ENCODE results near the gene UBN2. TPM values are rescaled to one million over a fixed set of nuclear protein-coding genes. Genes with fewer than 3 reads are reported as not detected.

Gene UBN2
- total RNA-seq, 4 donors from 2014 or later, result 5.3 to 12.8 (median 9.0) TPM

- H3K4me3 ChIP-seq, result no peak overlapping the region
- intact Hi-C loops (cut with DNase I), result no loop called here
- peaks cover 6 to 20% (median 6%) of the 10 kb centered on the region in 3 donors for H3K4me1 ChIP-seq
- H3K27me3 ChIP-seq, result no peaks in the 10 kb centered on the region
- WGBS, 2 donors, result 72 to 82% methylated on average over 1 of the region's 1 CpG
- peaks cover 0 to 52% (median 0%) of the 10 kb centered on the region in 3 donors for H3K36me3 ChIP-seq
- no peak overlapping the region for H3K27ac ChIP-seq
- TF ChIP-seq CTCF (IDR thresholded peaks at IDR 0.05) (no peak), POLR2A (IDR thresholded peaks at IDR 0.05) (no peak)
- no peak for DNase-seq
- H3K9me3 ChIP-seq, result no peaks in the 10 kb centered on the region
Measured at GRCh38 chr7:139345042-139345441, 114.0 kb downstream of the UBN2 start.

GRCh38 chr7:139351027-139351426 is 120.0 kb downstream of the UBN2 start:
- TF ChIP-seq CTCF (IDR thresholded peaks at IDR 0.05) (no peak), POLR2A (IDR thresholded peaks at IDR 0.05) (no peak)
- Histone ChIP-seq H3K27ac (no peak overlapping the region), H3K4me1 (no peaks in the 10 kb centered on the region), H3K9me3 (no peaks in the 10 kb centered on the region), H3K27me3 (no peaks in the 10 kb centered on the region), H3K4me3 (no peak overlapping the region), H3K36me3 (peaks cover 0 to 54% (median 0%) of the 10 kb centered on the region in 3 donors)
- intact Hi-C loops (cut with DNase I), result no loop called here
- WGBS, 2 donors, result 84 to 91% methylated on average over 2 of the region's 2 CpGs
- no peak for DNase-seq

GRCh38 chr7:139354729-139355128 is 123.7 kb downstream of the UBN2 start:
- TF ChIP-seq CTCF (IDR thresholded peaks at IDR 0.05) (no peak), POLR2A (IDR thresholded peaks at IDR 0.05) (no peak)
- intact Hi-C loops (cut with DNase I), result no loop called here
- peaks cover 0 to 14% (median 7%) of the 10 kb centered on the region in 3 donors for H3K4me1 ChIP-seq
- H3K36me3 ChIP-seq, result peaks cover 0 to 17% (median 0%) of the 10 kb centered on the region in 3 donors
- H3K9me3 ChIP-seq, result no peaks in the 10 kb centered on the region
- H3K27me3 ChIP-seq, result no peaks in the 10 kb centered on the region
- H3K27ac ChIP-seq, result no peak overlapping the region
- no peak overlapping the region for H3K4me3 ChIP-seq
- DNase-seq, result no peak
- WGBS, 2 donors, result 88 to 100% methylated on average over 2 of the region's 2 CpGs

- intact Hi-C loops (cut with DNase I), result no loop called here
- H3K4me3 ChIP-seq, result no peak overlapping the region
- 94 to 100% methylated on average over 1 of the region's 1 CpG for WGBS, 2 donors
Measured at GRCh38 chr7:139355320-139355719, 124.3 kb downstream of the UBN2 start.

More at GRCh38 chr7:139355320-139355719, 124.3 kb downstream of the UBN2 start:
- Histone ChIP-seq H3K36me3 (peaks cover 0 to 11% (median 0%) of the 10 kb centered on the region in 3 donors), H3K9me3 (no peaks in the 10 kb centered on the region), H3K27ac (no peak overlapping the region), H3K27me3 (no peaks in the 10 kb centered on the region), H3K4me1 (peaks cover 0 to 14% (median 7%) of the 10 kb centered on the region in 3 donors)
- TF ChIP-seq POLR2A (IDR thresholded peaks at IDR 0.05) (no peak), CTCF (IDR thresholded peaks at IDR 0.05) (no peak)
- DNase-seq, result no peak

Small RNA genes within 50 kb of the gene (small RNA-seq; reads per million reads assigned to genes)
- 0 reads per million in 4 donors for gene AC009220.1
- 0 reads per million in 4 donors for gene RNU6-206P

Other genes starting within 250 kb of the UBN2 start
- gene KIAA1549, start 249.8 kb upstream of the UBN2 start, total RNA-seq, result 1 to 10 TPM in 1 of 4 donors, under 1 TPM in 3; 0.11 to 2.1 (median 0.28) TPM
- gene ZC3HAV1L, start 195.2 kb upstream of the UBN2 start, total RNA-seq, result 10 to 100 TPM; 12.5 to 24.0 (median 14.9) TPM
- gene ZC3HAV1, start 121.5 kb upstream of the UBN2 start, total RNA-seq, result 10 to 100 TPM; 27.7 to 34.7 (median 29.2) TPM
- gene FMC1, start 110.1 kb downstream of the UBN2 start, total RNA-seq, result 10 to 100 TPM in 1 of 4 donors, 1 to 10 TPM in 2, under 1 TPM in 1; 0.91 to 12.6 (median 4.4) TPM
- 10 to 100 TPM; 29.4 to 77.6 (median 50.0) TPM for gene LUC7L2, start 128.7 kb downstream of the UBN2 start, total RNA-seq

Measured in esophagus squamous epithelium (tissue), 5 donors.